ENCODE data around the gene PTPRS.

The PTPRS gene

GRCh38 chr19:5293612-5294378, 46.8 kb downstream of the PTPRS start:
- TF ChIP-seq CTCF (IDR thresholded peaks at IDR 0.05): no peak

DNA sequence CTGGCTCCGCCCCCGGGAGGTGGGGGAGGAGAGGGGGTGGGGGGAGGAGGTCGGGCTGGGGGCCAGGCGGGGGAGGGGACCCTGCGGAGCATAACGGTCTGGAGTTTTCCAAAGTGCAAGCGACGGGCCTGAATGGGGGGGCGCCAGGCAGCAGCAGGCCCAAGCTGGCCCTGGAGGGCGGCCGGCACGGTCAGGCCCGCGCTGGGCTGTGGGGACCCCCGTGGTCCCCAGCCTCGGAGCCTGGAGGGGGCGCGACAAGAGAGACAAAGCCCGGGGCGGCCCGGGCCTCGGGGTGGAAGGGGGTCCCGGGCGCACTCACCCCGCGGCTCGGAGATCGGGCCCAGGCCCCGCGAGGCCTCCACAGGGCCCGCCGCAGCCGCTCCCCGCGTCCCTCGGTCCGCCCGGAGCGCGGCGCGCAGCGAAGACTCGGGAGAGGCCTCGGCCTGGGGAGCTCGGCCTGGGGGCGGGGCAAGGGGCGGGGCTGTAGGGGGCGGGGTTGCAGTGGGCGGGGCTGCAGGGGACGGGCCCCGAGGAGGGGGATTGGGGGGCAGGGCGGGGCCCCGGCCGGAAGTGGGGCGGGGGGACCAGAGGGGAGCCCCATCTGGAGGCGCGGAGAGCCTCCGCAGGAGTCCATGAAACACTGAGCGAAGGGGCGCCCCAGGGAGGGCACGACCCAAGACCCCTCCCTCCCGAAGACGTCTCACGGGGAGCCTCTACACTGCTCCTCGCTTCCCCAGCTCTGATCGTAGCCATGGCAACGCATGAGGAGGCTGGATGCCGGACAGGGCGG, 47.6 kb downstream of the PTPRS start:
- no peak for TF ChIP-seq CTCF (IDR thresholded peaks at IDR 0.05)

GRCh38 chr19:5292453-5292821, 48.2 kb downstream of the PTPRS start:
- no peak for TF ChIP-seq CTCF (IDR thresholded peaks at IDR 0.05)

DNA sequence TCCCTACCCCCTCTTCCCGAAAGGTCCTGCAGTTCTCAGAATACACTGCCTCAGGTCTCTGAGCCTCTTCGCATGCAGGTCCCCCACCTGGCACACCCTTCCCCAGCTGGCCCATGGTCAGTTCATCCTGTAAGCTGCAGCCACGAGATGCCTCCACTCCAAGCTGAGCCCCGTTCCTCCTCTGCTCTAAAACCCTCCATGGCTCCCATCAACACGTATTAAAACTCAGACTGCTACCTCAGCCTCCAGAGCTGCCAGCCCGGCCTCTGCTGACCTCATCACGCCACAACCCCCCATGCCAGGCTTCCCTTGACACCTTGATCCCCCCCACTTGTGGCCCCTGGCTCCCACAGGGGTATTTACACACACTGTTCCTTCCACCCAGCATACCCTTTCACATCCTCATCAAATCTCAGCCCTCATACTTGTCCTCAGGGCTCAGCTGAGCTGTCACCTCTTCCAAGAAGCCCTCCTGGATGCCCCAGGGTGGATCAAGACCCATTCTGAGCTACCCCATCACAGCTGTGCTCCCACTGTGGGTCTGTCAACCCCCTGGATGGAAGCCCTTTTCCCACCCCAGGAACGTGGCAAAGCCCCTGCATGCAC, 48.9 kb downstream of the PTPRS start:
- TF ChIP-seq CTCF (IDR thresholded peaks at IDR 0.05): no peak
